OCI-LY7 (cell line): ENCODE measurements around the gene CRELD2. TPM values are rescaled to one million over a fixed set of nuclear protein-coding genes. Genes with fewer than 3 reads are reported as not detected.

Experiments
- BruUV-seq: library from RNA; stranded (reverse); fragments of 400-500 nt; replicated peaks from 2 replicates; lab custom pipeline; 2021; lab: Mats Ljungman, UMichigan
- CTCF ChIA-PET: fragments of 300-600 bp; sonication (Branson Sonifier 250); formaldehyde crosslinking; loops from one replicate; lab custom pipeline; 2022; ENCODE audit warnings: antibody characterized with exemption; ENCODE audit not compliant: unreplicated experiment; lab: Charles Lee
- POLR2A ChIA-PET: fragments of 300-600 bp; sonication (Branson Sonifier 250); formaldehyde crosslinking; loops from one replicate; lab custom pipeline; 2022; ENCODE audit warnings: antibody characterized with exemption; lab: Charles Lee
- DNase-seq: peaks from one replicate; pipeline ENCODE4 v3.0.0-alpha.2; 2015; ENCODE audit warnings: low spot score
- H2AFZ ChIP-seq: fragments of 200-600 bp; sonication (generic), shearing (Covaris generic); 2 replicates; pipeline ENCODE4 v1.6.1; 2014; ENCODE audit warnings: mild to moderate bottlenecking, antibody characterized with exemption, low read length, moderate library complexity
- H3K27ac ChIP-seq: fragments of 200-600 bp; sonication (generic); 2 replicates; pipeline ENCODE4 v1.5.1; 2014; ENCODE audit warnings: mixed run types, low read depth, mild to moderate bottlenecking, moderate library complexity, low read length, inconsistent platforms; ENCODE audit not compliant: poor library complexity, severe bottlenecking
- H3K36me3 ChIP-seq: fragments of 200-600 bp; sonication (generic); 2 replicates; pipeline ENCODE4 v1.6.1; 2014; ENCODE audit warnings: mild to moderate bottlenecking, antibody characterized with exemption, low read length, moderate library complexity, mixed read lengths; ENCODE audit not compliant: insufficient read depth
- H3K4me1 ChIP-seq: fragments of 200-600 bp; sonication (generic); 2 replicates; pipeline ENCODE4 v1.5.1; 2014; ENCODE audit warnings: mild to moderate bottlenecking, low read length; ENCODE audit not compliant: insufficient read depth, poor library complexity, severe bottlenecking
- H3K4me2 ChIP-seq: fragments of 200-600 bp; sonication (generic); 2 replicates; pipeline ENCODE4 v1.6.1; 2014; ENCODE audit warnings: mild to moderate bottlenecking, low read length
- H3K4me3 ChIP-seq: fragments of 200-600 bp; sonication (generic); 2 replicates; pipeline ENCODE4 v1.5.1; 2014; ENCODE audit warnings: mild to moderate bottlenecking, low read depth, low read length; ENCODE audit not compliant: poor library complexity, severe bottlenecking
- H3K79me2 ChIP-seq: fragments of 200-600 bp; sonication (generic); 2 replicates; pipeline ENCODE4 v1.6.1; 2016; ENCODE audit warnings: low read depth, mild to moderate bottlenecking, low read length, moderate library complexity, mixed read lengths; ENCODE audit not compliant: insufficient read depth
- H3K9me2 ChIP-seq: fragments of 200-600 bp; sonication (generic); 2 replicates; pipeline ENCODE4 v1.6.1; 2016; ENCODE audit warnings: mild to moderate bottlenecking, low read length, mixed read lengths; ENCODE audit not compliant: insufficient read depth
- H3K9me3 ChIP-seq: fragments of 200-600 bp; sonication (generic); 2 replicates; pipeline ENCODE4 v1.6.1; 2014; ENCODE audit warnings: mild to moderate bottlenecking, mixed run types, low read length, mixed read lengths
- H4K20me1 ChIP-seq: fragments of 200-600 bp; sonication (generic); 2 replicates; pipeline ENCODE4 v1.6.1; 2014; ENCODE audit warnings: mild to moderate bottlenecking, antibody characterized with exemption, low read length, moderate library complexity, mixed read lengths; ENCODE audit not compliant: insufficient read depth
- EZH2phosphoT487 ChIP-seq: fragments of 200-600 bp; sonication (generic); IDR thresholded peaks from 2 replicates; pipeline ENCODE4 v1.6.1; 2018; ENCODE audit warnings: low read depth, borderline replicate concordance, mild to moderate bottlenecking, mixed run types, antibody characterized with exemption, low read length, moderate library complexity, mixed read lengths
- intact Hi-C: fragments of 100-400 bp; cut with micrococcal nuclease; formaldehyde crosslinking; loops from one replicate; pipeline ENCODE4 v1.10.0; 2022; ENCODE audit not compliant: unreplicated experiment
- total RNA-seq, 2 experiments: library from RNA; depleted of rRNA in 1 of 2; stranded (reverse); fragments of >200 nt in 1 of 2; shearing (Covaris generic) in 1 of 2; gene quantifications; 2 replicates each; pipeline ENCODE4 v1.2.3, GENCODE V29; 2014 to 2022
- TF ChIP-seq, protein P1 (sequence below): fragments of 200-600 bp; sonication (generic); conservative IDR thresholded peaks from 2 replicates; pipeline ENCODE4 v1.5.1; 2014; ENCODE audit warnings: mild to moderate bottlenecking, antibody characterized with exemption, low read length, moderate library complexity, mixed read lengths

CRELD2 gene
- total RNA-seq, 2 experiments from 2014 or later, result 32.0 to 32.5 TPM

DNA sequence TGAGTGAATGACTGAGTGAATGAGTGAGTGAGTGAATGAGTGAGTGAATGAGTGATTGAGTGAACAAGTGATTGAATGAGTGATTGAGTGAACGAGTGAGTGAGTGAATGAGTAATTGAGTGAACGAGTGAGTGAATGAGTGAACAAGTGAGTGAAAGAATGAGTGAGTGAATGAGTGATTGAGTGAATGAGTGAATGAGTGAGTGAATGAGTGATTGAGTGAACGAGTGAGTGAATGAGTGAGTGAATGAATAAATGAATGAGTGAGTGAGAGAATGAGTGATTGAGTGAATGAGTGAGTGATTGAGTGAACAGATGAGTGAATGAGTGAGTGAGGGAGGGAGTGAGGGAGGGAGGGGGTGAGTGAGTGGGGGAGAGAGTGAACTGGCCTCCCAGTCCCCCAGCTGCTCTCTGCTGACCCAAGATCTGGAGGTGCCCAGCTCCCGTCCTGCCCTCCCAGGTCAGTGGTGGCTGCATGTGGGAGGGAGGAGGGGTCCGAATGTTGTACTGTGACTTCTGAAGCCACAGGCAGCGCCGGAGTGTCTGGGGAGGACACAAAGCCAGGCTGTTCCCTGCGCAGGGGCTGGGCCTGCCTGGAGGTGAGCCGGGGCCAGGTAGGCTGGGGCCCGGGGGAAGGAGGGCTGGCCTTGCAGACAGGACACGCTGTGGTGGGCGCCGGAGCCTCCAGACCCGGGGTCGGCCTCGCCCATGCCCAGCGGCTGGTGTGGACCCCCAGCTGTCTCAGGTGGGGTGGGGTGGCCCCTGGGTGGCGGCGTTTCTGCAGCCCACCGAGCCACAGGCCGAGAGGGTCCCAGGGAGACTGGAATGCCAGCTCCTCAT is 24.4 kb downstream of the CRELD2 start:
- no peak overlapping the region for H3K4me2 ChIP-seq
- POLR2A ChIA-PET, result no interaction called here
- H3K9me3 ChIP-seq, result 0 out of 2 replicates have a peak, but pooled peaks cover 9% of the 10 kb centered on the region

DNA sequence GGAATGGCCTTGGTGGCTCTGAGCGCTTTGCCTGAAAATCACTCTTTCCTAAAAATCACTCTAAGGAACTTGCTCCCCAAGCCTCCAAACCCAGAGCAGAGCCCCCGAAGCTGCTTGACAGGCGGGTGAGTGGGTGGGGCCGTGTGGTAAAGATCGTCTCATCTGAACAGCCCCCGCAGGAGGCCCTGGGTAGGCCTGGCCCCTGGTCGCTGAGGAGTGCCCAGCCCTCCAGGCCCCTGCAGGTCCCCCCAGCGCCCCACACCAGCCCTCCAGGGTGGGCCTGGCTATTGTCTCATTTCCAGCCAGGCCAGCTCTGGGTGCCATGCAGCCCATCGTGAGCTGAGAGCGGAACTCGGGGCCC is 25.0 kb downstream of the CRELD2 start:
- no peaks in the 10 kb centered on the region for H4K20me1 ChIP-seq
- no peak for TF ChIP-seq EZH2phosphoT487
- TF ChIP-seq, protein P1, sequence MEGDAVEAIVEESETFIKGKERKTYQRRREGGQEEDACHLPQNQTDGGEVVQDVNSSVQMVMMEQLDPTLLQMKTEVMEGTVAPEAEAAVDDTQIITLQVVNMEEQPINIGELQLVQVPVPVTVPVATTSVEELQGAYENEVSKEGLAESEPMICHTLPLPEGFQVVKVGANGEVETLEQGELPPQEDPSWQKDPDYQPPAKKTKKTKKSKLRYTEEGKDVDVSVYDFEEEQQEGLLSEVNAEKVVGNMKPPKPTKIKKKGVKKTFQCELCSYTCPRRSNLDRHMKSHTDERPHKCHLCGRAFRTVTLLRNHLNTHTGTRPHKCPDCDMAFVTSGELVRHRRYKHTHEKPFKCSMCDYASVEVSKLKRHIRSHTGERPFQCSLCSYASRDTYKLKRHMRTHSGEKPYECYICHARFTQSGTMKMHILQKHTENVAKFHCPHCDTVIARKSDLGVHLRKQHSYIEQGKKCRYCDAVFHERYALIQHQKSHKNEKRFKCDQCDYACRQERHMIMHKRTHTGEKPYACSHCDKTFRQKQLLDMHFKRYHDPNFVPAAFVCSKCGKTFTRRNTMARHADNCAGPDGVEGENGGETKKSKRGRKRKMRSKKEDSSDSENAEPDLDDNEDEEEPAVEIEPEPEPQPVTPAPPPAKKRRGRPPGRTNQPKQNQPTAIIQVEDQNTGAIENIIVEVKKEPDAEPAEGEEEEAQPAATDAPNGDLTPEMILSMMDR, result no peak
- H3K27ac ChIP-seq, result peak overlapping the region; percentile 77
- no peaks in the 10 kb centered on the region for H3K36me3 ChIP-seq
- CTCF ChIA-PET, result no interaction called here
- H3K9me2 ChIP-seq, result no peaks in the 10 kb centered on the region
- H3K4me1 ChIP-seq, result peaks cover 25% of the 10 kb centered on the region
- H3K79me2 ChIP-seq, result no peaks in the 10 kb centered on the region
- no peak overlapping the region for H2AFZ ChIP-seq
- no peak overlapping the region for H3K4me2 ChIP-seq
- no peak for DNase-seq
- H3K9me3 ChIP-seq, result 0 out of 2 replicates have a peak, but pooled peaks cover 9% of the 10 kb centered on the region
- intact Hi-C loops, result no loop called here
- no TSS peak for BruUV-seq
- no peak overlapping the region for H3K4me3 ChIP-seq
- POLR2A ChIA-PET, result no interaction called here

More for the DNA sequence above, 24.4 kb downstream of the CRELD2 start:
- Histone ChIP-seq H3K9me2 (no peaks in the 10 kb centered on the region), H3K79me2 (no peaks in the 10 kb centered on the region), H4K20me1 (no peaks in the 10 kb centered on the region), H2AFZ (no peak overlapping the region), H3K4me3 (no peak overlapping the region), H3K36me3 (no peaks in the 10 kb centered on the region), H3K27ac (no peak overlapping the region), H3K4me1 (peaks cover 24% of the 10 kb centered on the region)
- no peak for DNase-seq
- intact Hi-C loops, result no loop called here
- no peak for TF ChIP-seq EZH2phosphoT487
- TF ChIP-seq, protein P1, result no peak
- no TSS peak for BruUV-seq
- CTCF ChIA-PET, result no interaction called here

DNA sequence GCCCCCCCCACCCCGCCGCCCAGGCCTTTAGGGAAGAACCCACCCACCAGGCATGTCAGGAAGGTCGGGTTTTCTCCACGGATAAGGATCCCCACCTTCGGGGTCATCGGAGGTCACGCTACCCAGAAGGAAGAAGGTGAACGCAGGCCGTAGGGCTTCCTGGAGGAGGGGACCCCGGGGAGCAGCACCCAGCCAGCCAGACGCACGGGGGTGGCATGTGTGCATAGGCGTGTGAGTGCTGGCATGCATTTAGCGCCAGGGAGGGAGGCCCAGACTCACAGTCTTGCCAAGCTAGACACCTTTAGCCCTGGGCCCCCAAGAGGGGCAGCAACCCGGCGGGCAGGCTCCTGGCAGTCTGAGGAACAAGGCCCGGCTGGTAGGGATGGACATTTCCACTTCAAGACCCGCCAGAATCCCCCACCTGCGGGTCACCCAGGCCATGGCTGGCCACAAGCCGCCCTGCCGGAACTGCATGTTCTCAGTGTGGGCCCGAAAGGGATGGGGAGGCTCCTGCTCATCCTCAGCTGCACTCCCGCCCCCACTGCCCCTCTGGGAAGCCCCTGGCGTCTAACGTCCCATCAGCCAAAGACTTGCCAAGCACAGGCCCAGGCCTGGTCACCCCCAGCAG is 25.5 kb downstream of the CRELD2 start:
- no peak overlapping the region for H3K4me3 ChIP-seq
- H3K27ac ChIP-seq, result peak overlapping the region; percentile 77
- BruUV-seq, result no TSS peak
- no peak for DNase-seq
- H3K9me2 ChIP-seq, result no peaks in the 10 kb centered on the region
- POLR2A ChIA-PET, result no interaction called here
- intact Hi-C loops, result no loop called here
- H4K20me1 ChIP-seq, result no peaks in the 10 kb centered on the region
- H3K4me1 ChIP-seq, result peaks cover 27% of the 10 kb centered on the region
- H3K4me2 ChIP-seq, result no peak overlapping the region
- H3K36me3 ChIP-seq, result no peaks in the 10 kb centered on the region
- TF ChIP-seq EZH2phosphoT487, result no peak
- H3K79me2 ChIP-seq, result no peaks in the 10 kb centered on the region
- H3K9me3 ChIP-seq, result 0 out of 2 replicates have a peak, but pooled peaks cover 9% of the 10 kb centered on the region
- no peak overlapping the region for H2AFZ ChIP-seq
- CTCF ChIA-PET, result no interaction called here
